PFSK-1 (cell line): Measurements from ENCODE around the gene TPPP.

Experiments used
- FOXP2 ChIP-seq: optimal IDR thresholded peaks from 2 replicates; pipeline ENCODE3; 2011; ENCODE audit warnings: borderline replicate concordance, control low read depth, inconsistent platforms; ENCODE audit not compliant: insufficient read depth; ENCODE audit errors: extremely low read length, extremely low read depth
- POLR2AphosphoS5 ChIP-seq: IDR thresholded peaks from 2 replicates; pipeline ENCODE4 v1.6.1; 2012; ENCODE audit warnings: low read depth, mild to moderate bottlenecking, control low read depth, low read length, moderate library complexity
- REST ChIP-seq, 2 experiments: IDR thresholded peaks; 2 replicates each; pipeline versions ENCODE4 v1.6.1 to v1.8.0; 2011 to 2012; ENCODE audit warnings: low read depth in 2 of 2, low read length in 2 of 2, control low read depth in 1 of 2, inconsistent platforms in 1 of 2, mild to moderate bottlenecking in 1 of 2, moderate library complexity in 1 of 2; ENCODE audit not compliant: insufficient read depth in 1 of 2
- SIN3A ChIP-seq: IDR thresholded peaks from 2 replicates; pipeline ENCODE4 v1.6.1; 2012; ENCODE audit warnings: mild to moderate bottlenecking, low read length, moderate library complexity, borderline replicate concordance; ENCODE audit not compliant: insufficient read depth
- TAF1 ChIP-seq: IDR thresholded peaks from 2 replicates; pipeline ENCODE4 v1.6.1; 2012; ENCODE audit warnings: low read length, control low read depth, borderline replicate concordance; ENCODE audit not compliant: insufficient read depth

Gene TPPP

GRCh38 chr5:625516-625915 is 67.6 kb downstream of the TPPP start:
- TF ChIP-seq SIN3A: no peak
- TF ChIP-seq FOXP2: no peak
- TF ChIP-seq POLR2AphosphoS5: no peak
- TF ChIP-seq TAF1: no peak
- TF ChIP-seq REST (IDR thresholded peaks at IDR 0.05; ENCODE audit: insufficient read depth in 1 of 2, low read depth in 2 of 2, low read length in 2 of 2): no peak

GRCh38 chr5:624951-625230 is 68.3 kb downstream of the TPPP start:
- TF ChIP-seq POLR2AphosphoS5: no peak

GRCh38 chr5:624118-624950 is 68.8 kb downstream of the TPPP start:
- TF ChIP-seq FOXP2: no peak
- no peak for TF ChIP-seq SIN3A
- TF ChIP-seq POLR2AphosphoS5: no peak
- no peak for TF ChIP-seq REST (IDR thresholded peaks at IDR 0.05; ENCODE audit: insufficient read depth in 1 of 2, low read depth in 2 of 2, low read length in 2 of 2)
- TF ChIP-seq TAF1: no peak

- TF ChIP-seq TAF1 (no peak), REST (IDR thresholded peaks at IDR 0.05; ENCODE audit: insufficient read depth in 1 of 2, low read depth in 2 of 2, low read length in 2 of 2) (no peak)
These were observed 69.6 kb downstream of the TPPP start for GRCh38 chr5:623531-623930.

- TF ChIP-seq SIN3A (no peak), REST (IDR thresholded peaks at IDR 0.05; ENCODE audit: insufficient read depth in 1 of 2, low read depth in 2 of 2, low read length in 2 of 2) (no peak), TAF1 (no peak), FOXP2 (no peak), POLR2AphosphoS5 (no peak)
These were observed 70.1 kb downstream of the TPPP start for GRCh38 chr5:622946-623522.
